Peyer's patch (tissue), 4 donors: ENCODE results near the gene KATNAL2. TPM values are rescaled to one million over a fixed set of nuclear protein-coding genes. Genes with fewer than 3 reads are reported as not detected.
A peak's percentile ranks its signal among the peaks of the same experiment; 100 is the strongest.

Source experiments
- DNase-seq, 3 donors: peaks; one replicate each; pipeline ENCODE4 v3.0.0-alpha.2; 2017 to 2019
- H3K27ac ChIP-seq, 4 donors: fragments of 200-600 bp; sonication (generic); one replicate each; pipeline ENCODE4 v1.5.1; 2016 to 2019
- H3K27me3 ChIP-seq, 2 donors: fragments of 200-600 bp; sonication (generic); one replicate each; pipeline ENCODE4 v1.5.1; 2019
- H3K36me3 ChIP-seq, 3 donors: fragments of 200-600 bp; sonication (generic); one replicate each; pipeline ENCODE4 v1.5.1; 2016 to 2019
- H3K4me1 ChIP-seq, 4 donors: fragments of 200-600 bp; sonication (generic); one replicate each; pipeline ENCODE4 v1.5.1; 2016 to 2019
- H3K4me3 ChIP-seq, 4 donors: fragments of 200-600 bp; sonication (generic); 1 replicate in 3 of 4; 2 replicates in 1 of 4; pipeline ENCODE4 v1.5.1; 2016 to 2019; ENCODE audit warnings: mild to moderate bottlenecking in 1 of 4
- H3K9me3 ChIP-seq, 4 donors: fragments of 200-600 bp; sonication (generic); one replicate each; pipeline ENCODE4 v1.5.1; 2016 to 2019; ENCODE audit warnings: mild to moderate bottlenecking in 1 of 4
- POLR2A ChIP-seq, 2 donors: fragments of 450-650 bp; IDR thresholded peaks; one replicate each; pipeline ENCODE4 v1.5.1; 2017; ENCODE audit warnings: antibody characterized with exemption in 2 of 2, mild to moderate bottlenecking in 2 of 2, moderate library complexity in 2 of 2
- total RNA-seq, 4 donors: library from RNA; depleted of rRNA; stranded (reverse); fragments of >200 nt; gene quantifications; one replicate each; pipeline ENCODE4 v1.1.0, GENCODE V29; 2016
- TF ChIP-seq, protein P1 (sequence below), 6 experiments: fragments of 450-650 bp in 4 of 6; fragments of 200-600 bp in 2 of 6; sonication (generic) in 1 of 6; IDR thresholded peaks; one replicate each; pipeline ENCODE4 v1.5.1; 2017 to 2019; ENCODE audit warnings: antibody characterized with exemption in 6 of 6, mild to moderate bottlenecking in 3 of 6, moderate library complexity in 1 of 6

Gene KATNAL2
- total RNA-seq, 4 donors from 2014 or later = 0.67 to 2.1 (median 0.88) TPM; not detected in 1

DNA sequence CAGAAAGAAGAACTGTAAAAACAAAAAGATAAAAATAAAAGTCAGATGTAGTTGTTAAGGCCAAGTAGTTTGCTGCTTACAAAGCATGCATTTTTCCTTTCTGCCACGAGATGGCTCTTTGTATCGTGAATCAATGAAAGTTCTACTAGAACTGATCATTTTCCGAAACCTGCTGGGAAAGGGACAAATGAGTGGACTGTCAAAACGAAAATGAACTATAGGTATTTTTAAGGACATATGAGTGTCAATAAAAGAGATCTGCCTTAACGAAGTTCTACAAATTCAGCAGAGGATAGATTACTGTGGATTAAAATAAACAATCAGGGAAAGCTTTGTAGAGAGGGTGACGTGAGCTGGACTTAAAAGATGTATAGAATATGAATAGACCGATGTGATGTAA, 133.1 kb downstream of the KATNAL2 start:
- Histone ChIP-seq H3K27ac (no peak overlapping the region), H3K9me3 (no peaks in the 10 kb centered on the region), H3K4me1 (no peaks in the 10 kb centered on the region), H3K27me3 (no peaks in the 10 kb centered on the region), H3K4me3 (no peak overlapping the region), H3K36me3 (no peaks in the 10 kb centered on the region)
- DNase-seq = peak in 1 of 3 donors; percentile 50
- TF ChIP-seq POLR2A (IDR thresholded peaks at IDR 0.05) = no peak
- TF ChIP-seq, protein P1, sequence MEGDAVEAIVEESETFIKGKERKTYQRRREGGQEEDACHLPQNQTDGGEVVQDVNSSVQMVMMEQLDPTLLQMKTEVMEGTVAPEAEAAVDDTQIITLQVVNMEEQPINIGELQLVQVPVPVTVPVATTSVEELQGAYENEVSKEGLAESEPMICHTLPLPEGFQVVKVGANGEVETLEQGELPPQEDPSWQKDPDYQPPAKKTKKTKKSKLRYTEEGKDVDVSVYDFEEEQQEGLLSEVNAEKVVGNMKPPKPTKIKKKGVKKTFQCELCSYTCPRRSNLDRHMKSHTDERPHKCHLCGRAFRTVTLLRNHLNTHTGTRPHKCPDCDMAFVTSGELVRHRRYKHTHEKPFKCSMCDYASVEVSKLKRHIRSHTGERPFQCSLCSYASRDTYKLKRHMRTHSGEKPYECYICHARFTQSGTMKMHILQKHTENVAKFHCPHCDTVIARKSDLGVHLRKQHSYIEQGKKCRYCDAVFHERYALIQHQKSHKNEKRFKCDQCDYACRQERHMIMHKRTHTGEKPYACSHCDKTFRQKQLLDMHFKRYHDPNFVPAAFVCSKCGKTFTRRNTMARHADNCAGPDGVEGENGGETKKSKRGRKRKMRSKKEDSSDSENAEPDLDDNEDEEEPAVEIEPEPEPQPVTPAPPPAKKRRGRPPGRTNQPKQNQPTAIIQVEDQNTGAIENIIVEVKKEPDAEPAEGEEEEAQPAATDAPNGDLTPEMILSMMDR (IDR thresholded peaks at IDR 0.05) = peak in 4 of 6 experiments; percentile 55 to 74 (median 62)

DNA sequence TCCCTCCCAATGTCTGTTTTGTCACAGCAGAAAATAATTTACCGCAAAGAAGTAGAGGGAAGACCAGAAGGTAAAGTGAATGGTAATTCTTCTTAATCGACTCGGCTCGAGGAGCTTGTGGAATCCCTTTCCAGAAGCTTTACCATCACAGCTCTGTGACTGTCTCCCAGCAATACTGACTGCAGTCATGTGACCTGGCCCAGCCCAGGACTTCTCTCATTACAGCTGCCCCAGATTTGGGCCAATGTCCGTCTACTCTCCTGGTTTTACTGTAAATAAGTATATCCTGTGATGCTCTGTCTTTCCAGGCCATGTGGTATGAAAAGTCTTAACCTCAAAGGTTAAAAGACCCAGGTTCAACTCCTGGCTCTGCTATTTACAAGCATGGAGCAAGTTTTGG, 137.0 kb downstream of the KATNAL2 start:
- DNase-seq = no peak
- TF ChIP-seq, protein P1 (IDR thresholded peaks at IDR 0.05) = no peak
- TF ChIP-seq POLR2A (IDR thresholded peaks at IDR 0.05) = no peak
- Histone ChIP-seq H3K9me3 (no peaks in the 10 kb centered on the region), H3K4me3 (no peak overlapping the region), H3K27ac (no peak overlapping the region), H3K36me3 (no peaks in the 10 kb centered on the region), H3K27me3 (no peaks in the 10 kb centered on the region), H3K4me1 (no peaks in the 10 kb centered on the region)

DNA sequence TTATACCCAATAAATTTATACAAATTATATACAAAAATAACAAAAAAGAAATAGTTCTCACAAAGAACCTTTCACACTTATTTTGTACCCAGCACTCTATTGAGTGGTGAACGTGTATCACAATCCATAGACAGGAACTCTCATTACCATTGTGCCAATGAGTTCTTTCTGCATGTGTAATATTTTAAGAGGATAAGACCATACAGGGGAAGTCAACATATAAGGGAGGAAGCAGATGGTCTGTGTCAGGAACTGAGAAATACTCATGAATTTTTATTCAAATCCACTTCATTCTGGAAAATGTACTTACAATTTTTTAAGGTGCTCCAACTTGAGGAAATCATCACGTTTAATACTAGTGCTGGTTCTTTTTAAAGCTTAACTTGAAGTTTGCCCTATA, 145.1 kb downstream of the KATNAL2 start:
- Histone ChIP-seq H3K36me3 (no peaks in the 10 kb centered on the region), H3K4me1 (no peaks in the 10 kb centered on the region), H3K27ac (no peak overlapping the region), H3K27me3 (no peaks in the 10 kb centered on the region), H3K4me3 (no peak overlapping the region), H3K9me3 (no peaks in the 10 kb centered on the region)
- no peak for TF ChIP-seq POLR2A (IDR thresholded peaks at IDR 0.05)
- TF ChIP-seq, protein P1 (IDR thresholded peaks at IDR 0.05) = no peak
- DNase-seq = no peak

DNA sequence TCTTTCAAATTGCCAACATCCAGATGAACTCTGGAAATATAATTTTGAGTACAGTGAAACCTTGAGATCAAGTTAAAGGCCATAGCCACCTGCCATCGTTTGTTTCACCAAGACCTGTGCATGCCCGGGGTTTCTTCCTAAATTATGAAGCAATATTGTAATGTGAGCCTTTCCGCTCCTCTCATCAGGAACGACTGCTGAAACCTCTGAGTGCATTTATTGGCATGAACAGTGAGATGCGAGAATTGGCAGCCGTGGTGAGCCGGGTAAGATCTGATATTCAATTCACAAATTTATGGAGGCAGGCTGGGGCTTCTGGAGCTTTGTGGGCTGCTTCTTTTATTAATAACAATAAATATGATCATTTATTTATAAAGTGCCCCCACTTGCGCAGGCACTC, 145.7 kb downstream of the KATNAL2 start:
- no peaks in the 10 kb centered on the region for H3K9me3 ChIP-seq
- TF ChIP-seq POLR2A (IDR thresholded peaks at IDR 0.05) = no peak
- TF ChIP-seq, protein P1 (IDR thresholded peaks at IDR 0.05) = no peak
- H3K36me3 ChIP-seq = no peaks in the 10 kb centered on the region
- no peak overlapping the region for H3K27ac ChIP-seq
- H3K27me3 ChIP-seq = no peaks in the 10 kb centered on the region
- no peak for DNase-seq
- H3K4me1 ChIP-seq = no peaks in the 10 kb centered on the region
- no peak overlapping the region for H3K4me3 ChIP-seq

DNA sequence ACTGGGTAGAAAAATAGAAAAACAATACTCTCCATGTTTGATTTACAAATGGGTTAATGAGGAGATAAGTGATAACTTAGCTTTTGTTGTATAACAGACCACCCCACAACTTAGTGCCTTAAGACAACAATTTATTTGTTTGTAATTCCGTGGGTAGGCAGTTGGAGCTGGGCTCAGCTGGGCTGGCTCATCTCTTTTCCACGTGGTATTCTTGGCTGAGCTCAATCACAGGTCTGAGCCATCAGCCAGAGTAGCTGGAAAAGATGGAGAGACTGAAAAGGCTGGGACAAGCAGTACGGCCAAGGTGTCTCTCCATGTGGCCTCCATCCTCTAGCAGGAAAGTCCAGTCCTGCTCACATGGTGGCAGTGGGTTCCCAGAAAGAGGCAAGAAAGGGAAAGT, 150.2 kb downstream of the KATNAL2 start:
- H3K9me3 ChIP-seq = no peaks in the 10 kb centered on the region
- TF ChIP-seq, protein P1 (IDR thresholded peaks at IDR 0.05) = no peak
- no peak for TF ChIP-seq POLR2A (IDR thresholded peaks at IDR 0.05)

More for the DNA sequence above, 150.2 kb downstream of the KATNAL2 start:
- Histone ChIP-seq H3K27me3 (no peaks in the 10 kb centered on the region), H3K36me3 (no peaks in the 10 kb centered on the region), H3K27ac (no peak overlapping the region), H3K4me1 (no peaks in the 10 kb centered on the region), H3K4me3 (no peak overlapping the region)
- DNase-seq = no peak
